K562 (cell line): ENCODE results near the gene PLA2G4C.

ENCODE experiments used
- CTCF ChIP-seq, 3 experiments: IDR thresholded peaks in 2 of 3; conservative IDR thresholded peaks in 1 of 3; 2 replicates each; pipeline ENCODE4 v1.5.1; 2011 to 2012; ENCODE audit warnings: low read length in 3 of 3, mild to moderate bottlenecking in 3 of 3, control low read depth in 2 of 3, improper control_type of control experiment in 1 of 3, inconsistent platforms in 1 of 3, low read depth in 1 of 3, mixed read lengths in 1 of 3, moderate library complexity in 1 of 3; ENCODE audit not compliant: insufficient read depth in 2 of 3
- MAFF ChIP-seq: IDR thresholded peaks from 2 replicates; pipeline ENCODE4 v1.6.1; 2012; ENCODE audit warnings: low read length, improper control_type of control experiment
- RAD51 ChIP-seq: fragments of 450-650 bp; IDR thresholded peaks from 2 replicates; pipeline ENCODE4 v1.7.1; 2016; ENCODE audit warnings: low read depth, mild to moderate bottlenecking, borderline replicate concordance
- REST ChIP-seq, 2 experiments: fragments of 450-650 bp; formaldehyde crosslinking in 1 of 2; IDR thresholded peaks; 2 replicates each; pipeline versions ENCODE4 v1.4.0 to v1.6.1; 2014 to 2020; ENCODE audit warnings: mild to moderate bottlenecking in 2 of 2, borderline replicate concordance in 1 of 2, low read depth in 1 of 2
- ZNF75A ChIP-seq: fragments of 450-650 bp; formaldehyde crosslinking; IDR thresholded peaks from 2 replicates; pipeline ENCODE4 v1.4.0; 2020; ENCODE audit warnings: mild to moderate bottlenecking
- TF ChIP-seq, protein P1 (sequence below): sonication (generic); formaldehyde crosslinking; IDR thresholded peaks from 2 replicates; pipeline ENCODE4 v1.8.1; 2023; ENCODE audit warnings: missing genetic modification reagents, mild to moderate bottlenecking, borderline replicate concordance

DNA sequence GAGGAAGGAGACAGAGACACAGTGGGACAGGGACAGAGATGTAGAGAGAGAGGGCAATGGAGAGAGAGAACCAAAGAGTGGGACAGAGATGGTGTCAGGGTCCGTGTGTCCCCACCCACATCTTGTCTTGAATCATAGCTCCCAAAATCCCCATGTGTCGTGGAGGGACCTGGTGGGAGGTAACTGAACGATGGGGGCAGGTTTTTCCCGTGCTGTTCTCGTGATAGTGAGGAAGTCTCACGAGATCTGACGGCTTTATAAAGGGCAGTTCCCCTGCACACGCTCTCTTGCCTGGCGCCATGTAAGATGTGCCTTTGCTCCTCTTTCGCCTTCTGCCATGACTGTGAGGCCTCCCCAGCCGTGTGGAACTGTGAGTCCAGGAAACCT lies 7.5 kb upstream of the PLA2G4C start:
- no peak for TF ChIP-seq RAD51
- no peak for TF ChIP-seq CTCF (IDR thresholded peaks at IDR 0.05 in 2 of 3, conservative IDR thresholded peaks at IDR 0.05 in 1 of 3; ENCODE audit: insufficient read depth in 2 of 3, low read depth in 1 of 3, low read length in 3 of 3)
- no peak for TF ChIP-seq ZNF75A
- no peak for TF ChIP-seq MAFF
- TF ChIP-seq, protein P1, sequence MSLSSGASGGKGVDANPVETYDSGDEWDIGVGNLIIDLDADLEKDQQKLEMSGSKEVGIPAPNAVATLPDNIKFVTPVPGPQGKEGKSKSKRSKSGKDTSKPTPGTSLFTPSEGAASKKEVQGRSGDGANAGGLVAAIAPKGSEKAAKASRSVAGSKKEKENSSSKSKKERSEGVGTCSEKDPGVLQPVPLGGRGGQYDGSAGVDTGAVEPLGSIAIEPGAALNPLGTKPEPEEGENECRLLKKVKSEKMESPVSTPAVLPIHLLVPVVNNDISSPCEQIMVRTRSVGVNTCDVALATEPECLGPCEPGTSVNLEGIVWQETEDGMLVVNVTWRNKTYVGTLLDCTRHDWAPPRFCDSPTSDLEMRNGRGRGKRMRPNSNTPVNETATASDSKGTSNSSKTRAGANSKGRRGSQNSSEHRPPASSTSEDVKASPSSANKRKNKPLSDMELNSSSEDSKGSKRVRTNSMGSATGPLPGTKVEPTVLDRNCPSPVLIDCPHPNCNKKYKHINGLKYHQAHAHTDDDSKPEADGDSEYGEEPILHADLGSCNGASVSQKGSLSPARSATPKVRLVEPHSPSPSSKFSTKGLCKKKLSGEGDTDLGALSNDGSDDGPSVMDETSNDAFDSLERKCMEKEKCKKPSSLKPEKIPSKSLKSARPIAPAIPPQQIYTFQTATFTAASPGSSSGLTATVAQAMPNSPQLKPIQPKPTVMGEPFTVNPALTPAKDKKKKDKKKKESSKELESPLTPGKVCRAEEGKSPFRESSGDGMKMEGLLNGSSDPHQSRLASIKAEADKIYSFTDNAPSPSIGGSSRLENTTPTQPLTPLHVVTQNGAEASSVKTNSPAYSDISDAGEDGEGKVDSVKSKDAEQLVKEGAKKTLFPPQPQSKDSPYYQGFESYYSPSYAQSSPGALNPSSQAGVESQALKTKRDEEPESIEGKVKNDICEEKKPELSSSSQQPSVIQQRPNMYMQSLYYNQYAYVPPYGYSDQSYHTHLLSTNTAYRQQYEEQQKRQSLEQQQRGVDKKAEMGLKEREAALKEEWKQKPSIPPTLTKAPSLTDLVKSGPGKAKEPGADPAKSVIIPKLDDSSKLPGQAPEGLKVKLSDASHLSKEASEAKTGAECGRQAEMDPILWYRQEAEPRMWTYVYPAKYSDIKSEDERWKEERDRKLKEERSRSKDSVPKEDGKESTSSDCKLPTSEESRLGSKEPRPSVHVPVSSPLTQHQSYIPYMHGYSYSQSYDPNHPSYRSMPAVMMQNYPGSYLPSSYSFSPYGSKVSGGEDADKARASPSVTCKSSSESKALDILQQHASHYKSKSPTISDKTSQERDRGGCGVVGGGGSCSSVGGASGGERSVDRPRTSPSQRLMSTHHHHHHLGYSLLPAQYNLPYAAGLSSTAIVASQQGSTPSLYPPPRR: no peak
- no peak for TF ChIP-seq REST (IDR thresholded peaks at IDR 0.05; ENCODE audit: borderline replicate concordance)
- no peak for TF ChIP-seq REST (CRISPR knock-in tag; IDR thresholded peaks at IDR 0.05; ENCODE audit: low read depth)
